ENCODE measurements around the gene KCNMB2.
"Not testable (repeated sequence)": the region's sequence is repeated elsewhere in the genome, so short reads cannot be mapped to it uniquely, and the experiment has no call there.

The KCNMB2 gene

DNA sequence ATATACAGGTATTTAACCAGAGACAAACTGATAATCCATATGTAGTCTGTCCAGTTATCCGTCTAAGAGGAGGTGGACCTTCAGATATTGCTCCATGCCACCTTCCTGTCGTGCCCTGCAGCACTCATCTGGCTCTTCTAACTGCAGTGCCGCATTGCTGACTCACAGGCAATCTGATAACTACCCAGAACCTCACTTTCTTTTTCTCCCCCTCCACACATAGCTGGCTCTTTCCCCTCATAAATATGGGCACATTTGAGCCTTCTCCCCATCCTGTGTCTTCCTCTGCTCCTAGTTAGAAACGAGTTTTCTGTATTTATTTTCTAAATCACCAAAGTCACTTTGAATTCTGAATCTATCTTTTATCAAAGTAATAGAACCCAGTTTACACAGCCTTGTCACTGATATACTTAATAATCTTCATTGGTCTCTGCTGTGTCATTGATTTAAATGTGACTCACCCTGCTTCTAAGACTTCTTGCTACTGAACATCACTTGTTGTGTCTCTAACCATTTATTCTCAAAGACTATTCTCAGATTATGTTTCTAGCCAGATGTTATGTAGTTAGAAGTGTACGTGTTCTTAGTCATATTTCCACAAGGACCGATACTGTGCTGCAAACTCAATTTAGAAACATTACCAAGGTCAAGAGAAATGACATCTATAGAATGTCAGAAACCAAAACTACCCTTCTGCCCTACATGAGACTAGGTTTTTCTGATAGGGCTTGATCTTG is 17.4 kb upstream of the KCNMB2 start:
- in situ Hi-C loops (cut with HindIII; ENCODE audit: low sequenced_read_pairs): no loop called here

DNA sequence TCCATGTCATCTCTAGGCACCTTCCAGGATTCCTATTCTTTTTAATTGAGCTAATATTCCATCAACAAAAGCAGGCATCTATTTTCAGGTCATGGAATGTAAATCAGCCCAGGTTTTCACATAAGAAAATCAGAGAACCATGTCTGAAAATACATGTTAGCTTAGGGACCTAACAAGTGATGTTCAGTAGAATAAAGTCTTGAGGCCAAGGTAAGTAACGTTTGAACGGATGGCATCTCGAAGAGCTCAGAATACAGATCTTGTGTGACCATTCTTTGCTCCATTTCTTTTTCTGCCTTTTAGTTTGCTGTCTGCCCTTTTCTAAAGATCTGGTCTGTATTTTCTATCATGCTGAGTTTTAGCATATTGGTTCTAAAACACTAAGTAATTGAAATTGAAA is 16.5 kb upstream of the KCNMB2 start:
- in situ Hi-C loops (cut with HindIII; ENCODE audit: low sequenced_read_pairs): no loop called here

- in situ Hi-C loops (cut with HindIII; ENCODE audit: low sequenced_read_pairs): no loop called here
Measured at GRCh38 chr3:178520451-178520850, 15.8 kb upstream of the KCNMB2 start.

DNA sequence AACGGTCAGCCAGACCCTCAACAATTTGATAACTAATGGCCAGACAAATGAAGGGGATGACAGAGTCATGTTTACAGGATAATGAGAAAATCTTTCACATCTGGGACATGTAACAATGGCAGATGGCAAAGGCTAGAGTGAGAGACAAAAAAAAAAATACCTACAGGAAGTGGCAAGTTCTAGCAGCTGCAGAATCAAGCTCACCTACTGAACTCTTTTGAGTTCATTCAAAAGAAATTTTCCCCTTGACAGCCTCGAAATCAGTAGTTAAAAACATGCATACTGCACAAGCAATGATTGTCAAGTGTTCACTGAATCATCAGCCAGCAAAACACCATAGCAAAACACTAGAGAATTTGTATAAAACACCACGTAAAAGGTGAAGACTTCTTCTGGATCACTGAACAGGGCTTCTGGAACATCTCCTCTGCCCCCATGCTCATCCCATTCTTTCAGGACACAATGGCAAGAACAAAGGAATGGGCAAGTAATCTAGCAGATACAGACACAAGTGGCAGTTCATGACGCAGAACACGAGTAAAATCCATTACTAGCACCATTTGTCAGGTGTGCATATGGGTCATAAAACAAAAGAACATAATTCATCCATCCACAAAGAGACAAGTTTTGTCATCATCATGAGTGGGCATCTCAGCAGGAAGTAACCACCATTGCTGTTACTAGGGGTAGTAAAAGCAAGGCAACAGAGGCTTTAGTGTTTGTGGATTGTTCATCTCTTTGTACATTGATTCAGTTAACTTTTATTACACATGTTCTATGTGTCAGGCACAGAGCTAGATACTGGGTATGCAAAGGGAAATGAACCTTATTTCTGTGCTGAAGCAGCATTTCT is 13.8 kb upstream of the KCNMB2 start:
- in situ Hi-C loops (cut with HindIII; ENCODE audit: low sequenced_read_pairs): no loop called here

GRCh38 chr3:178525251-178525650 is 11.0 kb upstream of the KCNMB2 start:
- in situ Hi-C loops (cut with HindIII; ENCODE audit: low sequenced_read_pairs): no loop called here

DNA sequence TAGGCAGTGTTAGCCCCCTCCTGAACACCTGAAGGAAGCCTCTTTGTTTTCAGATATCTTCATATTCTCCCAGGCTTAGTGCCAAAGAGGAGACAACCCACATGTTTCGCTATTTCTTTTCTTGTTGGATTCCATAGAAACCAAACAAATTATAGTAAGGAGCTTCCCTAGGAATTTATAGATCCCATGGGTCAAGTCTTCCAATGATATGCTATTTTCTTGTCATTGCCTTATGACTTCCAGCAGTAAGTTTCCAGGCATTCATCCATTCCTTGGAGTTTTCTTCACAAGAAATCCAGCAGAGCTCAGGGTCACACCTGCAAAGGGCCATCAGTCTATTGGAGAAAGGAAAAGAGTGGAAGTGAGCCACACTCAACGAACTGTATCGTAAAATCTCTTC is 9.9 kb upstream of the KCNMB2 start:
- in situ Hi-C loops (cut with HindIII; ENCODE audit: low sequenced_read_pairs): no loop called here

DNA sequence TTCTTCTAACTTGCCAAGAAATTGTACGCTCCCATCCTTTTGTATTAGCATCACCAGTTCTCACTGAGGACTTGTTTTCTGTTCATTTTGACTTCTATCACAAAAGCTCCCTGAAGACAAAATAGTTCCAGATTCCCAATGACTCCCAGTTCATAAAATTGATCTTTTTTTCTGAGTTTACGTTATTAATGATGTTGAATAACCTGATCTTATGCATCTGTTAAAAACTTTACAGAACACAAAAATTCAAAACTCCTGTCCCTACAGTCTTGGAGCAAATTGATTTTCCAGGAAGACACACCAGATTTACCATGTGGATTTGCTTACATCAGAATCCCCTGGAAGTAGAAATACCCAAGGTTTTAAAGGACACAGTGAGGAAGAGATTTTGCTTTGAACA is 8.3 kb upstream of the KCNMB2 start:
- in situ Hi-C loops (cut with HindIII; ENCODE audit: low sequenced_read_pairs): no loop called here

GRCh38 chr3:178529606-178530225 is 6.5 kb upstream of the KCNMB2 start:
- in situ Hi-C loops (cut with HindIII; ENCODE audit: low sequenced_read_pairs): no loop called here

DNA sequence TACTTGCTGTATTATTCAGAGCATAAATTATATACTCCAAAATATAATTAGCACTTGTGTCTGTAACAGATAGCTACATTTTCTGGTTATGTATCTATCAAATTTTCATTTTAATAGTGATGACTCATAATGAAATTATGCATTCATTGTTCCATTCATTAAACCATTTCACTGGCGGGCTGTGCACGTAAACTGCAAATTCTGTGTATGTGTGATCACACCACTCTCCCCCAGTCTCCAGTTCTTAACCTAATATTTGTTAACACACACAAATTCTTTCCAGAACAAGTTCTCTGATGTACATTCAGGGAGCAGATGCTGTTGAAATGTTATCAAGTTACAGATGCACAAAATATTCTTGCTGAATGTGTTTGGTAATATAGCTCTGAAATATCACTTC is 3.8 kb upstream of the KCNMB2 start:
- in situ Hi-C loops (cut with HindIII; ENCODE audit: low sequenced_read_pairs): no loop called here

GRCh38 chr3:178537122-178537705 is 978 bp downstream of the KCNMB2 start:
- in situ Hi-C loops (cut with HindIII; ENCODE audit: low sequenced_read_pairs): no loop called here

DNA sequence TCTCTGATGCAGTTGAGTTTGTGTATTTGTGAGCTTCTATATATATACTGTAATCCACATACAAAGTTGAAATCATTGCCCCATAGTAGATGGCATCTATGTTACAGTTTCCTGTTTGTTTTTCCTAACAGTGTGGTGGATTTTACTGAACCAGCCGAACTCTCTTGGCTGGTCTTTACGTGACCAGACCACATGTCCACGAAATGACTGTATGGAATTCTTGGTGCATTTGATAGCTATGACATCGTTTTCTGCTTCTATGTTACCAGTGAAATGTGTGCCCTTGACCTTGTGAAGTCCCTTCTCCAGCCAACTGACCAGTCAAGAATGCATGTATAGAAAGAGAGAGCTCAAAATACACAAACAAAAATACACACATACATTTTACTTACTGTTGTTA is 1.8 kb downstream of the KCNMB2 start:
- in situ Hi-C loops (cut with HindIII; ENCODE audit: low sequenced_read_pairs): no loop called here

DNA sequence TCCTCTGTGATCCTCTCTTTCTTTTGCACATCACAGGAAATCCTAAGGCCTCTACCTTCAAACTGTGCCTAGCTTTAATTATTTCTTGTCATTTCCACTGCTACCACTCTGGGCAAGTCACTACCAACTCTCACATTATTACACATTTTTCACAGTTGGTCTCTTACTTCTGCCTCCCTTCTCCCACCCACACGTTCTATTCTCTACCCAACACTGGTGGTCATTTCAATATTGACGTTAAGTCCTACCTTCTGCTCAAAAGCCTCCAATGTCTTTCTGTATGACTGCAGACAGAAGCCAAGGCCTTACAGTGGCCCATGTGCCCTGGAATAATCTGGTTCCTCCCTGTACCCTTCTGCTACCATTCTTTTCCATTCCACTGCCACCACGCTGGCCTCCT is 3.9 kb downstream of the KCNMB2 start:
- in situ Hi-C loops (cut with HindIII; ENCODE audit: low sequenced_read_pairs): no loop called here

DNA sequence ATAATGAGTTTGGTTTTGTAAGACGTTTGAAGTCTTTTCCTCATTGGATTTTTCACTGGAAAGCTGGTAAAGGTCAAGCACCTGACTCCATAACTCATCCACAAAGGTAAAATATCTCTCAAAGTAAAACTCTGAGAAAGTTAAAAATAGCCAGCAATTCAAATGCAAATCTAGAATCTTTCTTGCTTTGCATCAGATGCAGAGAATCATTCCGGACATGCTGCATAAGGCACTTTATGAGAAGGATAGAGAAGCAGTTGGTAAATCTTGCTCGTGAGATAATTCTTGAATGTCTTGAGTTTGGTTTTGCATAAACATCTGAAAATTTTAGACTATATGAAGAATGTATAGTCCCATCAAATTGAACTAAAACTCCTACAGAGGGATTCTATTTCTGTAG is 9.1 kb downstream of the KCNMB2 start:
- in situ Hi-C loops (cut with HindIII; ENCODE audit: low sequenced_read_pairs): no loop called here

DNA sequence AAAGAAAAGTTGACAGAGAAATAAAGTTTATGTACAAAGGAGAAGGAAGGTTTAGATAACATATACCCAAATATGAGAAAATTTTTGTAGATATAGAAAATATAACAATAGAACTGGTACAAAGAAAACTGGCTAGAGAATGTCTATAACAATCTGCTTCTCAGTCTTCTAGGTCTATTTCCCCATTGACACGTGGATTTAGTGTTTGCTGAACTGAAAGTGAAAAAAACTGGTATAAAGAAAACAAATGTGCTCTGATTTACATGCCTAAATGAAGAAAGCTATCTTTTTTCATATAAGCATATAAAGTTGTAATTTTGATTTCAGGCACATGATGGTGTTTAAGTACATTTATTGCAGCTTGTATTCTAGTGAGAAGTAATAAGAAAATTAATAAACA is 9.8 kb downstream of the KCNMB2 start:
- in situ Hi-C loops (cut with HindIII; ENCODE audit: low sequenced_read_pairs): no loop called here

- in situ Hi-C loops (cut with HindIII; ENCODE audit: low sequenced_read_pairs): not testable (repeated sequence)
Measured at GRCh38 chr3:178549426-178549825, 13.2 kb downstream of the KCNMB2 start.

- in situ Hi-C loops (cut with HindIII; ENCODE audit: low sequenced_read_pairs): no loop called here
Measured at GRCh38 chr3:178551916-178552321, 15.7 kb downstream of the KCNMB2 start.

DNA sequence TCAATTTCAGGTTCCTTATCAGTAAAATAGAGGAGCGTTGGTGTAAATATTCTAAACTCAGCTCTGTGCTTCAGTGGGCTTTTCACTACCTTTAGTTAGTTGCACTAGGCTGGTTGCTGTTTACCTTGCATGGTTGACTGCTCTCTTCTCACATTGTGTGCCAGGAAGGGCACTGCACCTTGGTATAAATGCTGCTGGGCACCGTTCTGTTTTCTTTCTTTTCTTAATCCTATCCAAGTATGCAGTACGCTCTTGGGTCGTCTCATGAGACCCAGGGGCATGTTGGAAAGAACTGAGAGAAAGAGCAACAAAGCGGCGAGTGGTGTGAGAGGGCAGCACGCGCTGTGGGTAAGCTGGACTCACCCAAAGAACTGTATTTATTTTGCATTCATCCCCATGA is 22.4 kb downstream of the KCNMB2 start:
- in situ Hi-C loops (cut with HindIII; ENCODE audit: low sequenced_read_pairs): no loop called here

DNA sequence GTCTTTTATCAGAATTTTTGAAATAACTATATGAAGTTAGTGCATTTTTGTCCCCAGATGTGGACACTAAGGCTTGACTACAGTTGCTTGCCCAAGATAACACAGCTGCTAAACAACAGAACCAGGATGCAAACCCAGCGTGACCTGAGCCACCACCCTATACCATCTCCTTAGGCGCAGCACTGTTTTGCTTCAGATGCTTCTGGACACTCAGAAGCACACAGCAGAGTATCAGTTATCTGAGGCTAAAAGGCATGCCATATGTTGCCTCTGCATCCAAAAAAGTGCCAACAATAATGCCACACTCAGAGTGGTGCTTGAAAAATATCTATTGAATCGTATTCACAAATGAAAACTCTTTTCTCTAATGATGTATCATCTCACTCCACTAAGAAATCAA is 24.5 kb downstream of the KCNMB2 start:
- in situ Hi-C loops (cut with HindIII; ENCODE audit: low sequenced_read_pairs): no loop called here

GRCh38 chr3:178561239-178561638 is 25.0 kb downstream of the KCNMB2 start:
- in situ Hi-C loops (cut with HindIII; ENCODE audit: low sequenced_read_pairs): no loop called here

DNA sequence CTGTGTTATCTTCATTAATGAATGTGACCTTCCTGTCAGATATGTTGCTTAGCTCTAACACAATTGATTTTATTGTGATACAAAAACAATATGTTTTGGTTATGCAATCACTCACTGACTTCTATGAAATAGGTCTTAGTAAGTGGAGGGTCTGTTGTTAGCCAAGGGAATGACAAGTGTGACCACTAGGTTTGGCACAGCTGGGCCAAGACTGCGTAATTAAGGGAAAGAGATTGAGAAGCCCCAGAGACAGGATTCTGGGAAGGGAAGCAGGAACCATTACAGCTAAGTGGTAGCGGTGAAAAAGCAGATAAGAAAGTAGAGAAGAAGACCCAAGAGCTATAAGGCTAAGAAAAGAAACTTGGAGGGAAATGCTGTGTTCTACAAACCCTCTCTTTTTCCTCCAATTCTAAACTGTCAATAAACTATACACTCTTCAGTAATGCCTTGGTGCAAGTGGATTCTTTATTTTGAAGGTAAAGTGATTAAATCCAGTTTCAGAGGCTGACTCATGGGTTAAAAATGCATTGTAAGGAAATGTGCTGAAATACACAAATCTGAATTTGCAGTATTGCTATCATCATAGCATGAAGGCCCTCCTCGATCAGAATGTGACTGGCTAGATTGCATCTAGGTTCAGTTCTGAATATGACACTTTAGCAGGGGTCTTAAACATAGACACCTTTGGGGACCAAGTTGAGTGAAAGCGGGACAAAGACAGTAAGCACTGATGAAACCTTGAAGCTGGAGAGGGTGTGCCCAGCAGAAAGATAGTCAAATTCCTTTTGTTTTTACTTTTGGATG is 26.1 kb downstream of the KCNMB2 start:
- in situ Hi-C loops (cut with HindIII; ENCODE audit: low sequenced_read_pairs): no loop called here

- in situ Hi-C loops (cut with HindIII; ENCODE audit: low sequenced_read_pairs): no loop called here
Measured at GRCh38 chr3:178562947-178563232, 26.7 kb downstream of the KCNMB2 start.
